Measurements from ENCODE around the gene TMEM120B. TPM values are rescaled to one million over a fixed set of nuclear protein-coding genes. Genes with fewer than 3 reads are reported as not detected.
A peak's percentile ranks its signal among the peaks of the same experiment; 100 is the strongest.

Gene TMEM120B
- total and polyA plus RNA-seq, 2 of the 13 experiments (the other 11 are each of a cell fraction or from before 2014, with no cell fraction given) = 7.1 to 12.9 TPM

DNA sequence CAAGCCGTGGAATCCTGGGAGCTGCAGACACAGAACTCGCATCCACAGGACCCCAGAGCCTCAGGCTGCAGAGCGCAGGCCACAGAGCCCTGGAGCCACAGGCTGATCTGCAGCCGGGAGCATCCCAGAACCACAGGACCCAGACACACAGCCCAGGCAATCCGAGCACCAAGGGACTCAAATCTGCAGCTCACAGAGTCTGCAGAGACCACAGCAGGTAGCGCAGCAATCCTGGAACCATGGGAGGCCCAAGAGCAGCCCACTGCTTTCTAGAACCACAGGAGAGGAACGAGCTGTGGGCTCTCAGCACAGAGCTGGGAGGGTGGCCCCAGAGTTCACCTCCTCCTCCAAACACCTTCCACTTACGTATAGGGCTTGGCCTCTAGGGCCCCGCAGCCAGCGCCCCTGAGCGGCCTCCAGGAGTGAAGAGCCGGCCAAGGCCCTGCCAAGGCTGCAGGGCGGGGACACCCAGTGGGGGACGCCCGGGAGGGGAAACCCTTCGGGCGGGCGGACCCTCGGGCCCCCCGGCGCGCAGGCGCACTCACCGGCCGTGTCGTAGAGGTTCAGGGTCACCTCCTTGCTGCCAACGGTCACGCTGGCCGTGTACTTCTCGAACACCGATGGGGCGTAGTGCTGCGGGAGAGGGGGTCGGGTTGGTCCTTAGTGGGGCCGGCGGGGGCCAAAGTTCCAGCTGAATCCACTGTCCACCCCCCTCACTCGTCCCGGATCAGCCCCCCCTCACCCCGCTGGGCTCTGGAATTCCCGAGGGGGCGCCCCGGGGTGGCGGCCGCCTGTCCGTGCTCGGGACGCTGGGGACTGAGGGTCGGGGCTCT, 80.3 kb downstream of the TMEM120B start:
- H3K9me3 ChIP-seq (ENCODE audit: low read length) = no peaks in the 10 kb centered on the region
- TSS peak; percentile 1 for BruUV-seq (replicated peaks)
- in situ Hi-C loops (cut with HindIII; ENCODE audit: extremely low pct_ligation_motif_present, low pct_unique_long_range_greater_than_20kb) = loop anchor here (5.0 kb wide), 1 partner anchor 94 kb away; the partner anchor contains the start of gene PSMD9
- peaks cover 46% of the 10 kb centered on the region for H3K79me2 ChIP-seq (ENCODE audit: insufficient read depth, low read length)
- H3K27me3 ChIP-seq (ENCODE audit: control insufficient read depth in 1 of 2, insufficient read depth in 2 of 2, low read length in 2 of 2) = no peaks in the 10 kb centered on the region
- H2AFZ ChIP-seq (ENCODE audit: low read length) = no peak overlapping the region
- peak overlapping the region; percentile 82 for H3K9ac ChIP-seq (ENCODE audit: insufficient read depth, low read depth, low read length)
- ChIA-PET POLR2A (interaction anchor here (0.9 to 14.0 kb wide), 8 partner anchors 8 to 106 kb away, joined by 3 to 393 read pairs (median 4); partner anchors contain the start of gene SETD1B), CTCF (ENCODE audit: low intra/inter-chr PET ratio, low total read pairs) (interaction anchor here (2.6 to 3.9 kb wide), 4 partner anchors 15 to 96 kb away, joined by 12 to 89 read pairs (median 44); partner anchors contain the start of gene PSMD9)
- intact Hi-C loops (cut with micrococcal nuclease; ENCODE audit: unreplicated experiment) = loop anchor here (5.0 kb wide), 1 partner anchor 96 kb away; no protein-coding TSS in a partner anchor
- FAIRE-seq (peak; percentile 62), DNase-seq (ENCODE audit: low spot score) (peak; percentile 62), ATAC-seq (peak; percentile 23)
- peaks cover 11% of the 10 kb centered on the region; the same call in 1 of the 2 replicates for H4K20me1 ChIP-seq (ENCODE audit: insufficient read depth, low read length)
- H3K27ac ChIP-seq (ENCODE audit: extremely low read length, insufficient read depth, low read length) = peak overlapping the region; percentile 85
- peak overlapping the region; percentile 95 for H3K4me2 ChIP-seq (ENCODE audit: low read depth, low read length)
- 0% methylated on average over 5 of the region's 48 CpGs for WGBS (ENCODE audit: low lambda C conversion rate)
- H3K36me3 ChIP-seq (replicated peaks in 1 of 2; ENCODE audit: control insufficient read depth in 1 of 2, insufficient read depth in 2 of 2, low read length in 2 of 2) = peaks cover 0 to 3% of the 10 kb centered on the region in 2 experiments; a peak in 3 of 5 replicates
- peak overlapping the region; percentile 71 to 79 (median 71) for H3K4me3 ChIP-seq (replicated peaks in 1 of 3; ENCODE audit: insufficient read depth in 1 of 3, low read depth in 2 of 3, low read length in 3 of 3)
- H3K4me1 ChIP-seq (ENCODE audit: insufficient read depth, low read length) = peaks cover 92% of the 10 kb centered on the region
- TF ChIP-seq ZNF605 (CRISPR knock-in tag; IDR thresholded peaks at IDR 0.05) = 0 out of 2 replicates have a peak, but pooled peaks have one; percentile 60
- TF ChIP-seq SAP130 (CRISPR knock-in tag; IDR thresholded peaks at IDR 0.05; ENCODE audit: low read depth) = peak; percentile 46; the same call in 1 of the 2 replicates
- TF ChIP-seq KLF16 (CRISPR knock-in tag; IDR thresholded peaks at IDR 0.05) = 0 out of 4 replicates have a peak, but pooled peaks of 1 of the 2 experiments have one; percentile 18
- TF ChIP-seq ZFX (CRISPR knock-in tag; IDR thresholded peaks at IDR 0.05; ENCODE audit: low read depth) = peak; percentile 65
- 0 out of 2 replicates have a peak, but pooled peaks have one; percentile 40 for TF ChIP-seq ZNF234 (CRISPR knock-in tag; conservative IDR thresholded peaks at IDR 0.05)
- TF ChIP-seq THAP11 (CRISPR knock-in tag; IDR thresholded peaks at IDR 0.05) = no peak
- TF ChIP-seq ZNF333 (CRISPR knock-in tag; IDR thresholded peaks at IDR 0.05; ENCODE audit: borderline replicate concordance) = no peak
- no peak for TF ChIP-seq ZFP90 (CRISPR knock-in tag; IDR thresholded peaks at IDR 0.05; ENCODE audit: borderline replicate concordance)
- TF ChIP-seq ZBTB7A (CRISPR knock-in tag; IDR thresholded peaks at IDR 0.05) = peak; percentile 68; the same call in 1 of the 2 replicates
- TF ChIP-seq HES4 (CRISPR knock-in tag; IDR thresholded peaks at IDR 0.05; ENCODE audit: borderline replicate concordance) = 0 out of 2 replicates have a peak, but pooled peaks have one; percentile 14
- TF ChIP-seq, protein P1, sequence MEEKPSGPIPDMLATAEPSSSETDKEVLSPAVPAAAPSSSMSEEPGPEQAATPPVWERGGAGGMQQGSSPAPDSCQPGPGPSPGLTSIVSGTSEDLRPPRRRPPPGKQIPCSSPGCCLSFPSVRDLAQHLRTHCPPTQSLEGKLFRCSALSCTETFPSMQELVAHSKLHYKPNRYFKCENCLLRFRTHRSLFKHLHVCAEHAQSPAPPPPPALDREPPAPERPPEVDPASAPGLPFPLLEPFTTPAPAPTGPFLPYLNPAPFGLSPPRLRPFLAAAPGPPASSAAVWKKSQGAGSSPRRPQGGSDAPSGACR (CRISPR knock-in tag; IDR thresholded peaks at IDR 0.05) = peak; percentile 66; the same call in 1 of the 2 replicates
- no peak for TF ChIP-seq ZNF235 (CRISPR knock-in tag; IDR thresholded peaks at IDR 0.05; ENCODE audit: borderline replicate concordance)
- TF ChIP-seq, protein P2, sequence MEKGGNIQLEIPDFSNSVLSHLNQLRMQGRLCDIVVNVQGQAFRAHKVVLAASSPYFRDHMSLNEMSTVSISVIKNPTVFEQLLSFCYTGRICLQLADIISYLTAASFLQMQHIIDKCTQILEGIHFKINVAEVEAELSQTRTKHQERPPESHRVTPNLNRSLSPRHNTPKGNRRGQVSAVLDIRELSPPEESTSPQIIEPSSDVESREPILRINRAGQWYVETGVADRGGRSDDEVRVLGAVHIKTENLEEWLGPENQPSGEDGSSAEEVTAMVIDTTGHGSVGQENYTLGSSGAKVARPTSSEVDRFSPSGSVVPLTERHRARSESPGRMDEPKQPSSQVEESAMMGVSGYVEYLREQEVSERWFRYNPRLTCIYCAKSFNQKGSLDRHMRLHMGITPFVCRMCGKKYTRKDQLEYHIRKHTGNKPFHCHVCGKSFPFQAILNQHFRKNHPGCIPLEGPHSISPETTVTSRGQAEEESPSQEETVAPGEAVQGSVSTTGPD (CRISPR knock-in tag; IDR thresholded peaks at IDR 0.05) = no peak
- peak; percentile 37; the same call in 1 of the 2 replicates for TF ChIP-seq GABPB1 (CRISPR knock-in tag; IDR thresholded peaks at IDR 0.05)
- no peak for TF ChIP-seq ZNF557 (CRISPR knock-in tag; IDR thresholded peaks at IDR 0.05)
- no peak for TF ChIP-seq ZNF337 (CRISPR knock-in tag; IDR thresholded peaks at IDR 0.05; ENCODE audit: borderline replicate concordance, low read depth)
- no peak for TF ChIP-seq NCOA2 (CRISPR knock-in tag; IDR thresholded peaks at IDR 0.05)
- 0 out of 2 replicates have a peak, but pooled peaks have one; percentile 19 for TF ChIP-seq PPARG (CRISPR knock-in tag; conservative IDR thresholded peaks at IDR 0.05)
- no peak for TF ChIP-seq ZNF616 (CRISPR knock-in tag; IDR thresholded peaks at IDR 0.05; ENCODE audit: low read depth)
- TF ChIP-seq ZNF224 (CRISPR knock-in tag; IDR thresholded peaks at IDR 0.05) = no peak
- TF ChIP-seq CBFB (CRISPR knock-in tag; IDR thresholded peaks at IDR 0.05) = 0 out of 2 replicates have a peak, but pooled peaks have one; percentile 35
- no peak for TF ChIP-seq POLR2A (IDR thresholded peaks at IDR 0.05; ENCODE audit: insufficient read depth in 1 of 2, low read depth in 2 of 2, low read length in 2 of 2)
- TF ChIP-seq ASH2L (IDR thresholded peaks at IDR 0.05; ENCODE audit: insufficient read length, low read depth, low read length) = no peak
